HG02759 (cell line): Measurements from ENCODE around the gene CFAP46.

Experiments
- ATAC-seq: cut with Tn5 transposase; IDR thresholded peaks from one replicate; pipeline ENCODE4 v1.9.1; 2021; ENCODE audit warnings: mild to moderate bottlenecking, moderate library complexity; ENCODE audit not compliant: unreplicated experiment

Gene CFAP46

GRCh38 chr10:132865851-132866600 lies 76.3 kb downstream of the CFAP46 start:
- no peak for ATAC-seq

- no peak for ATAC-seq
These were observed 77.2 kb downstream of the CFAP46 start for GRCh38 chr10:132865171-132865631.

GRCh38 chr10:132862485-132863420 lies 79.6 kb downstream of the CFAP46 start:
- no peak for ATAC-seq

DNA sequence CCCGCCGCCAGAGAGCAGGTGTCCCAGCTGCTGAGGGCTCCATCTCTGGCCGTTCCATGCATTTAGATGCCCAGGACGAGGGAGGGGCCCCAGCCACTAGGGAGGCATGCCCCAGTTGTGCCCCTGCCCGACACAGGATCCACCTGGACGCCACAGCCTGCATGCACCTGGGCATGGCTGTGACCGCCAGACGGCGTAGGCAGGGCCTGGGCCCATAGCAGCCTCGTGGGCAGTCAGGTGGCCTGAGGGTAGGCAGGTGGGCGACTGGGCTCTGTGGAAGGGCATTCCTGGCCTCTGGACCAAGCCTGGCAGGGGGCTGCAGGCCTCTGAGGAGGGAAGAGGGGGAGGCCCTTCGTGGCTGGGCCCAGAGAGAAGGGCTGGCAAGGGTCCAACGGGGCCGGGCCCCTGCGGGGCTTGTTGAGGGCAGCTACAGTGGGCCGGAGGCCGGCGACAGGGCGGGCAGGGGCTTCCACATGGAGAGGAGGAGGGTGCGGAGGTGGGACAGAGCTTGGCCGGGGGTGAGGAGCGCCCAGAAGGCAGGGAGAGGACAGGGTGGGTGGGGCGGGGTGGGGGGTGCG lies 80.4 kb downstream of the CFAP46 start:
- ATAC-seq, result no peak

DNA sequence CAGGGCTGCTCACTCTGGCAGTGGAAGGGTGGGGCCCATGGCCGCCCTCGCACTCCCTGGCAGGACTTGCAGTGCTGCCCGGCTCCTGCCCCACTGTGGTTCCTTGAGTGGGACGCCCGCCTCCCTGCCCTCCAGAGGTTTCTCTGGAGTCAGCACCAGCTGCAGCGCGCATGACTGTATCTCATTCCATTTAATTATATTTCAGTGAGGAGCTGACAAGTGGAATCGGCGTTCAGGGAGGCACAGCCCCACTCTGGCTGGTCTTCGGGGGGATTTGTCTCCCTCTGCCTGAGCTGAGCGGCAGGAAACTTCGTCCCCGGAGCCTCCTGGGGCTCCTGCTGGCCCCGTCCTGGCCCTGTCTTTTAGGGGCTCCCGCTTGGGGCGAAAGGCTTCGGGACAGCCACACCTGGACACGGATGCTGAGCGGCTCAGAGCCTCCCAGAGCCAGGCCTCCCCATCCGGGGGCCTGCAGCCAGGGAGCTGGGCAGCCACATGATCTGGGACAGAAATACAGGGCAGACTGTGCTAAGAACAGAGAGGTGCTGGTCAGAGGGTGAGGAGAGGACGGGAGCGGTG lies 81.2 kb downstream of the CFAP46 start:
- no peak for ATAC-seq

DNA sequence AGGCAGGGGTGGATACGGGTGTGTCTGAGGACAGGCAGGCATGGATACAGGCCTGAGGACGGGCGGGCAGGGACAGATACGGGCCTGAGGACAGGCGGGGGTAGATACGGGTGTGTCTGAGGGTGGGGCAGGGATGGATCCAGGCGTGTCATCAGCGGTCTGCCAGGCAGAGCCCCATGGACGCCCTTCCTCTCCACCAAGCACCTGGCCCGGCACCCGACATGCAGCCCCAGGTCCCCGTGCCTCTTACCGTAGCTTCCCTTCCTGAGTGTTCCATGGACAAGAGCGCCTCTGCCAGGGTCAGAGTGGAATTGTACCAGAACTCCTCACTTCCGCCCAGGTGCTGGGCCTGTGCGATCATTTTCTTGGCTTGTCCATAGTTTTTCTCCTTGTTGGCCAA lies 81.8 kb downstream of the CFAP46 start:
- ATAC-seq, result no peak

DNA sequence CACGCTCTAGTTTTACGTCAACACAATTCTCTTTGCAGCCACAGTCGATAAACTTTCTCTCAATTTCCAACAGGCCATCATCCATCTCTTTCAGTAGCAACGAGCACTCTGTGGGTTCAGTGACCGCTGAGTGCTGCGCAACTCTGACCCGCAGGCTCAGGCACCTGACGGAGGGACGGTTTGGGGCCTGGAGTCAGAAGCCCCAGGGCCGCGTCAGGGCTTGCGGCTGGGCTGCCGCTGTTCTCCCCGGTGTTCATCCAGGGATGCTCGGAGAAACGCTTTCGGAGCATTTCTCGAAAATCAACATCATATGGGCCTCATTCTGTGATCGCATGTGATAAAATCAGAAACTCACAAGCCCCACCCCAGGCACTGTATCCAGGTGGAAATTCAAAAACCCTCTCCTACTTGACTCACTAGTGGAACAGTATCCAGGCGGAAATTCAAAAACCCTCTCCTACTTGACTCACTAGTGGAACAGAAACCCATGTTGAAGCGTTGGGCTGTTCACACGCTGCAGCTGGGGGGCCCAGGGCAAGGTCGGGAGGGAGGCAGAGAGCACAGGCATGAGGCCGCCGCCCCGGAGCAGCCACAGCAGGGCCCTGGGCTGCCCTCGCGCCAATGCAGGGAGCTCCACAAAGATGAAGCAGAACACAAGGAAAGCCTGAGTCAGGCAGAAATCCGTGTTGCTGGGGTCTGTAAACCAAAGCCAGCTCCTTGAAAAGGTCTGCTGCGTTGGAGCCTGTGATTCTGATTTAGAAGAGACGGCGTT lies 83.1 kb downstream of the CFAP46 start:
- ATAC-seq, result no peak

DNA sequence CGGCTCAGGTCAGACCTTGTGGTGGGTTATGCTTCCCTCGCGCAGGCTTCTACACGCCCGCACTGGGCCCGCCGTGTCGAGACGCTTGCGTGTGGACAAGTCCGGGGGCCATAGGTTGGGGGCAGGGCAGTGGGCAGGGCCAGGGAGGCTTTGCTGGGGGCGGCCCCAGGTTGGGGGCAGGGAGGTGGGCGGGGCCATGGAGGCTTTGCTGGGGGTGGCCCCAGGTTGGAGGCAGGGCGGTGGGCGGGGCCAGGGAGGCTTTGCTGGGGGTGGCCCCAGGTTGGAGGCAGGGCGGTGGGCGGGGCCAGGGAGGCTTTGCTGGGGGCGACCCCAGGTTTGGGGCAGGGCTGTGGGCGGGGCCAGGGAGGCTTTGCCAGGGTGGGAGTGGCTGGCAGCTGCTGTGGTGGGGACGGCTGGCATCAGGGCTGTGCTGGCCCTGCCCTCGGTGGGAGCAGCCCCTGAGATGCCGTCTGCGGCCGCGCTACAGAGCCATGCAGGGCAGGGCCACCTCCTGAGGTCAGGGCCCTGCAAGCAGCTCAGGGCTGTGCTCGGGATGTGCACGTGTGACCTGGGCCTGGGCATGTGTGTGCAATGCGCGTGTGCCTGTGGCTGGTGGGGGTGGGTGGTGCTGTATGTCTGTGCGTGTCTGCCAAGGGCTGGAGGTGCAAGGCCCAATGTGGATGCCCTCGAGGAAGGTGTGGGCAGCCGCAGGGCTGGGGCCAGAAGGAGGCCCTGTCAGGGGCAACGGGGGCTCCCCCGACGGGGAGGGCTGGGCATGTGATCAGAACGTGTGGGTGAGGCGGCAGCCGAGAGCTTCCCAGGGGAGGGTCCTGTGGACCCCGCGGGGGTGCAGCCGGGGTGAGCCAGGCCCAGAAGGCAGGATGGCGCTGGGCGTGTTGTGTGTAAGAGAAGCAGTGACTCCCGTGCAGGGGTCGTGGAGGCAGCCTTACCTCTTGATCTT lies 84.0 kb downstream of the CFAP46 start:
- no peak for ATAC-seq

DNA sequence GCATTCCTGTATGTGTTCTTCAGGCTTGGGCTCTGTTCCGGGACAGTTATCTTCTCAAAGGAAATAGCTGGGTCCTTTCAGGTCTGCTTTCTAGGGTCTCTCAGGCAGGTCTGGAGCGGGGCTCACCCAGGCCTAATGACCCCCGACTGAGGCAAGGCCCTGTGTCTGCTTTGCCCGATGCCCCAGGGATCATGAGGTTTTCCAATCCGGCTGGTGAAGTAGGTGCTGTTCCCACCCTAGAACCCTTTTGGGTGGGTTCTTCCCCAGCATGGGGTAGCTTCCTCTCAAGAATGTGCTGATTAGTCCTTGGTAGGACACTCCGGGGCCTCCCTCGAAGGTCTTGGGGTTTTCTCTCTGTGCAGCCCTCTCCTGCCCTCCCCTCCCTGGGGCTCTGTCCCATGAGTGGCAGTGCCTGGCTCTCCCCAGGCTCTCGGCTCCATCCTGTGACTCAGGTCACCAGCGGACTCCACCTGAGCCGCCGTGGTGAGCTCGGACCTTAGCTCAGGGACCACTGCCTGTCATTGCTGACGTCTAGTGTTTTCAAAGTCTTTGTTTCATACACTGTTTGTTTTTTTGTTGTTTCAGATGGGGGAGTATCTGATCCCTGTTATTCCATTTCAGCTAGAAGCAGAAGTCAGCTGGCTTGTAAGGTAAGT lies 85.4 kb downstream of the CFAP46 start:
- ATAC-seq, result no peak

- ATAC-seq, result no peak
These were observed 86.5 kb downstream of the CFAP46 start for GRCh38 chr10:132855889-132856288.

GRCh38 chr10:132851451-132851850 lies 90.9 kb downstream of the CFAP46 start:
- no peak for ATAC-seq

DNA sequence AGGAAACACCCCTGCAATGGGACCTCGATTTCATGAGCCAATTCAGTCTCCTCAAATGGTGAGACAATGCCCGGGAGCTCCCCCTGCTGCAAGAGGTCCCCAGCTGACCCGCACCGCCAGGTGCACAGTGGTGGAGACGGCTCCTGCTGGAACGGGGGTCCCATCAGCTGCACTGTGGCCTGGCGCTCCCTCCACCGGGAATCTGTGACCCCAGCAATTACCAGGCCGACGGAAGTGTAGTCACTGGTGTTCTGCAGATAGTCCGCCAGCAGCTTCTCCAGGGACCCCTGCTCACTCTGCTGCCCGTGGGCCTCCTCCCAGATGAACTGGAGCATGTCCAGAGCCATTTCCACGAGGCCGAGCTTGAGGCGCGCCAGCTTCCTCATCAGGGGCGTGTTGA lies 91.5 kb downstream of the CFAP46 start:
- ATAC-seq, result no peak

DNA sequence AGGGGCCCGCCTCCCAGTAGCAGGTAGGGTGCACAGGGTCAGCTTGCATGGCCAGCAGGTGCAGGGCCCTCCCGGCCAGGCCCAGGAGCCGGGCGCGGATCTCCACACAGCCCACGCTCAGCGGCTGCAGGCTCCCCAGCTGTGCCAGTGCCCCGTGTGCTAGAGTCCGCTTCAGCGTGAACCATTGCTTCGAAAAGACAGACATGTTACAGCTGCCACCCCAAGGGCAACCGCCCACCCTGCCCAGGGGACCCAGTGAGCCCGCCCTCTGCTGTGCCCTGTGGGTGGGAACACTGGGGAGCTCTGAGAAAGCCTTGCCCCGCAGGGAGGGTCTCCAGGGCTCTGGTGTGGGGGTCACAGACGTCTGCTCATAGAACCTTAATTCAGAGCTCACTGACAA lies 92.1 kb downstream of the CFAP46 start:
- ATAC-seq, result no peak

GRCh38 chr10:132849546-132850031 lies 92.8 kb downstream of the CFAP46 start:
- ATAC-seq, result no peak

GRCh38 chr10:132848951-132849545 lies 93.3 kb downstream of the CFAP46 start:
- ATAC-seq, result no peak

DNA sequence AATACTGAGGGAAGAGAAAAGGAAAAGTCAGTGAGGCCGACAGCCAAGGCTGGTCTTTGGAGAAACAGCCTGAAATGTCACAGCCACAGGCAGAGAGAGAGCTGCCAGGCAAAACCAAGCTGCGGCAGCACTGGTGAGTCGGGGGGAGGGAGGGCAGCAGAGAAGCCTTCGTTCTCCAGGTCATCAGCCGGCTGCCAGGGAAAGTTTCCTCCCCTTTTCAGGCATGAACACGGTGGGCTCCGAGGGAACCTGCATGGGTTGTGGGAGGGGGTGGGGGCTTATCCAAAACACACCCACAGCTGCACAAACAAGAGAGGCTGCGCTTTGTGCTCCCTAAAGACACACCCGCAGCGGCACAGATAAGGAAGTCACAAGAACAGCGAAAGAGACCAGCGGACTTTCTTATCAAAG lies 94.1 kb downstream of the CFAP46 start:
- ATAC-seq, result no peak

DNA sequence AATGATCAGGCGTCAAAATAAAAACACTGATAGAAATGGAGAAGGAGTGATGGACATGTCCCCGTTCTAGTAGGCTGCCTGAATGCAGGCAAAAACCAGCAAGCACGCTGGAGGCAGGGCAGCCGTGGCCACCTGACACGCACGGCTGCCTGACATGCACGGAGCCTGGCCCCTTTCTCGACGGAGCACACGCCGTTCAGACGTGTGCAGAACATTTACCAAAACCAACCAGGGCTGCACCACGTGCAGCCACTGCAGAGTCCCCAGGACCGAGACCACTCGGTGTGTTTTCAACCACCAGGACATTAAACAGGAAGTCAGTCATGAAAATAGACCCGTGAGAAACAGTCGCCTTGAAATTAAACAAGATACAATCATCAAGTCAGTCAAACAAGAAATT lies 94.5 kb downstream of the CFAP46 start:
- no peak for ATAC-seq

GRCh38 chr10:132847416-132847777 lies 95.0 kb downstream of the CFAP46 start:
- no peak for ATAC-seq
